GM03348 (cell line): ENCODE measurements around the gene PLXNB1.
"Not testable (repeated sequence)": the region's sequence is repeated elsewhere in the genome, so short reads cannot be mapped to it uniquely, and the experiment has no call there.

Experiments
- DNase-seq: peaks from one replicate; pipeline ENCODE4 v3.0.0; 2012; ENCODE audit warnings: low spot score

Gene PLXNB1

DNA sequence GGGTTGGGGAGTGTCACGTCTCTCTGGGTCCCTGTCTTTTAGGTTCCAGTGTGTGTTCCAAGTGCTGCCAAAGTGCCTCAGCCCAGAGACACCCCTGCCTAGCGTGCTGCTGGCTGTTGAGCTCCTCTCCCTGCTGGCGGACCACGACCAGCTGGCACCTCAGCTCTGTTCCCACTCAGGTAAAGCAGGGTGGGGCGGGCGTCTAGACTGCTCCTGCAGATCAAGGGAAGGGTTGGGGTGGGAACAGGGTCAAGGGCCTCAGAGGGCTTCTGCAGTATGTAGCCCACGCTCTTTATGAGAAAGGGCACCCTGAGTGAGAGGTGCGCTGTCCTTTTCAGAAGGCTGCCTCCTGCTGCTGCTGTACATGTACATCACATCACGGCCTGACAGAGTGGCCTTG is 33.8 kb upstream of the PLXNB1 start:
- DNase-seq, result no peak

DNA sequence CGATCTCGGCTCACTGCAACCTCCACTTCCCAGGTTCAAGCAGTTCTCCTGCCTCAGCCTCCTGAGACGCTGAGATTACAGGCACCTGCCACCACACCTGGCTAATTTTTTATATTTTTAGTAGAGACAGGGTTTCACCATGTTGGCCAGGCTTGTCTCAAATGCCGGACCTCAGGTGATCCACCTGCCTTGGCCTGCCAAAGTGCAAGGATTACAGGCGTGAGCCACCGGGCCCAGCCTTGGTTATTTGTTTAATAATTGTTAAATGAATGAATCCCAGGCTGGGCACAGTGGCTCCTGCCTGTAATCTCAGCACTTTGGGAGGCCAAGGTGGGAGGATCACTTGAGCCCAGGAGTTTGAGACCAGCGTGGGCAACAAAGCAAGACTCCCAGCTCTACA is 31.9 kb upstream of the PLXNB1 start:
- not testable (repeated sequence) for DNase-seq

DNA sequence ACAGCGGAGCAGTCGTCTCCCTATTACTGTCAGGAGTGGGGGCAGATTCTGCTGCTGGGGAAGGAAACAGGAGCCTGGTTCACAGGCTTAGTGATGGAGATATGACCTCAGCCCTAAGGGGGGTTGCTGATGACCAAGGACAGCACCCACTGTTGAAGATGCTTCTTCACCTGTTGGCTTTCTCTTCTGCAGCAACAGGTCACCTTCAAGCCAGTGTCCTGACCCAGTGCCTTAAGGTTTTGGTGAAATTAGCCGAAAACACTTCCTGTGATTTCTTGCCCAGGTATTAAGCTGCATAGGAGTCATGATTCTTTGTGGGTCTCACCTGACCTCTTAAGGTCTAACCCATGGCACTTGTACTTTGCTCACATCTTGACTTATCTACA is 30.6 kb upstream of the PLXNB1 start:
- no peak for DNase-seq

DNA sequence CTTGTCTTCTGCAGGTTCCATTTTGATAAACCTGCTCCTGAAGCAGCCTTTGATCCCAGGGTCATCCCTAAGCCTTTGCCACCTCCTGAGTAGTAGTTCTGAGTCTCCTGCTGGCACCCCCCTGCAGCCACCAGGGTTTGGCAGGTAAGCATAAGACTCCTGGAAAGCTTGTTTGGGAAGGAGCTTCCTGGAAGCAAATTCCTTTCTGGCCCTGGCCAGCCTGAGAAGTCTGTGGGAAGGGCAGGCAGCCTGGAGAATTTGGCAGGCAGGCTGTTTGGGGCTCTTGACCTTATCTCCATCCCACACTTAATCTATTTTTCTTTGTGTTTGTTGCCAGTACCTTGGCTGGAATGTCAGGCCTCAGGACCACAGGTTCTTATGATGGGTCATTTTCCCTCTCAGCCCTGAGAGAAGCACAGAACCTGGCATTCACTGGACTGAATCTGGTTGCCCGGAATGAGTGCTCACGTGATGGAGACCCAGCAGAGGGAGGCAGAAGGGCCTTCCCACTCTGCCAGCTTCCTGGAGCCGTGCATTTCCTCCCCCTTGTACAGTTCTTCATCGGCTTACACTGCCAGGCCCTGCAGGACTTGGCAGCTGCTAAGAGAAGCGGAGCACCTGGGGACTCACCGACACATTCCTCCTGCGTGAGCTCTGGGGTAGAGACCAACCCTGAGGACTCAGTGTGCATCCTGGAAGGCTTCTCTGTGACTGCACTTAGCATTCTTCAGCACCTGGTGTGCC is 30.1 kb upstream of the PLXNB1 start:
- DNase-seq, result no peak

DNA sequence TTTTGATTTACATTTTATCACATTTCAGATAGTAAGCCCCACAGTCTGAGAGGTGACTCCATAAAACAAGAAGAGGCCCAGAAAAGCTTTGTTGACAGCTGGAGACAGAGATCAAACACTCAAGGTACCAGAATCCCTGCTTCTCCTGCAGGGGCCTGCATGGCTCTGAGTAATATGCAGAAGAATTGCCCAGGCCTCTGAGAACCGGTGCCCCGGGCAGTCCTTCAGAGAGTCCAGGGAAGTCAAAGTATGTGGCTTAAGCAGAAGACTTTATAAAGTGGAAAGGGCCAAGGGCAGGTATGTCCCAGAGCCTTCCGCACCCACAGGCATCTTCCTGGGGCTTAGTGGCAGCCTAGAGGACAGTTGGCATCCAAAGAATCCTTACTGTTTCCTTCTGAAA is 29.4 kb upstream of the PLXNB1 start:
- DNase-seq, result no peak

DNA sequence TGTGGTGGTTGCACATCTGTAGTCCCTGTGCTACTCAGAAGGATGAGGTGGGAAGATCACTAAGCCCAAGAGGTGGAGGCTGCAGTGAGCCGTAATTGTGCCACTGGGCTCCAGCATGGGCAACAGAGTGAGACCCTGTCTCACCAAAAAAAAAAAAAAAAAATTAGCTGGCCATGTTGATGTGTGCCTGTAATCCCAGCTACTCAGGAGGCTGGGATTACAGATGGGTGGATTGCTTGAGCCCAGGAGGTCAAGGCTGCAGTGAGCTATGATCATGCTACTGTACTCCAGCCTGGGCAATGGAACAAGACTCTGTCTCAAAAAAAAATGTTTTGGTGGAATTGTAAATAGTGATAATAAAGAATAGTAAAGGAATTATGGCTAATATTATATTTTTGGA is 26.6 kb upstream of the PLXNB1 start:
- no peak for DNase-seq

DNA sequence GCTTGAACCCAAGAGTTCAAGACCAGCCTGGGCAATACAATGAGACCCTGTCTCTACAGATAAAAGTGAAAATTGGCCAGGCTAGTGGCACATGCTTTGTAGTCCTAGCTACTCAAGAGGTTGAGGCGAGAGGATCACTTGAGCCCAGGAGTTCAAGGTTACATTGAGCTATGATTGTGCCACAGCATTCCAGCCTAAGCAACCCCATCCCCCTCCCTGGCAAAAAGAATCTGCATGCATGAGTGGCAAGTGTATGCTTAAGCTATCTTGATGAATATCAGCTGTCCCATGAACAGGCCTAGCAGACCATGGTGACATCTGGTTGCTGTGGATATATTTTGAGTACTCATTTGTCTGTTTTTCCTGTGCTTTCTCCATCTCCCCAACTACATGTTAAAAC is 21.4 kb upstream of the PLXNB1 start:
- no peak for DNase-seq

DNA sequence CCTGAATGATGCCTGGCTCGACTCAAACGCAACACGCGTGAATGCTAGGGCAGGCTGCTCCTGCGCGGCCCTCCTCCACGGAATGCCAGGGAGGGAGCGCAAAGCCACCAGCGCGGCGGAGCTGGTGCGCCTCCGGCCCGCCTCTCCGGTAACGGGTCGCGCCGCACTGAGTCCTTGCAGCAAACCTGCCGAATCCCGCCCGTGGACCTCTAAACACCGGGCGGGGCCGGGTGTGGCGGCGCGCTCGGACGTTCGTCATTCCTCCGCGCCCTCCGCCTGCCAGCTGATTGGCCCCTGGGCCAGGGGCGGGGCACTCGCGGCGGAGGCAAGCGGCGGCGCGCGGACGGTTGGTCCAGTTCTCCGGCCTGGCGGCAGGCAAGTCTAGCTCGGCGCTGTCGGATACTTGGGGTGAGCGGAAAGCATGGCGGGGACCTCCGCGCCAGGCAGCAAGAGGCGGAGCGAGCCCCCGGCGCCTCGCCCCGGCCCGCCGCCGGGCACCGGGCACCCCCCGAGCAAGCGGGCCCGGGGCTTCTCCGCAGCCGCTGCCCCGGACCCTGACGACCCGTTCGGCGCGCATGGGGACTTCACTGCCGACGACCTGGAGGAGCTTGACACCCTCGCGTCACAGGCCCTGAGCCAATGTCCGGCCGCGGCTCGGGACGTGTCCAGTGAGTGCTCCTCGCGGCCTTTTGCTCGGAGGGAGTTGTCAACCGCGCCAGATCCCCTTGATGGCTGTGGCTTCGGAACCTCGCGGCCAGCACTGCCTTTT is 16.7 kb upstream of the PLXNB1 start, which contains the start of gene ATRIP:
ATRIP (plus strand) TSS at position 313 of the 769 bp plus-strand sequence; CDS start at position 422, 109 bp downstream.
- peak; percentile 97 for DNase-seq

DNA sequence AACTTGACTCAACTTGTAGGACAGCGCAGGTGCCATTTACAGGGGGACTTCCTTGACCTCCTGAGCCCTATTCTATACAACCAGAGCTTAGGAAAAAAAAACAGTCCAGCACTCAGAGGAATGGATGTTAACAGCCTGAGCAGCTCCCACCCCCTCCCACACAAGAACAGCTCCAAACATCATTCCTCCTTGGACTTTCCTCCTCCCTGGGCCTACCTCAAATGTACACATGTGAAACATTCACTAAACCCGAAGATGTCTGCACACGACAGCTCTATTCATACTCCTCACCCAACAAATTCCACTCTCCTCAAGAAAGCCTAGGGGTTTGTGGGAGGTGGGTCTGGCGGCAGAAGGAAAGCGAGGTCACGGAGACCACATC is 16.1 kb upstream of the PLXNB1 start:
- DNase-seq, result no peak

DNA sequence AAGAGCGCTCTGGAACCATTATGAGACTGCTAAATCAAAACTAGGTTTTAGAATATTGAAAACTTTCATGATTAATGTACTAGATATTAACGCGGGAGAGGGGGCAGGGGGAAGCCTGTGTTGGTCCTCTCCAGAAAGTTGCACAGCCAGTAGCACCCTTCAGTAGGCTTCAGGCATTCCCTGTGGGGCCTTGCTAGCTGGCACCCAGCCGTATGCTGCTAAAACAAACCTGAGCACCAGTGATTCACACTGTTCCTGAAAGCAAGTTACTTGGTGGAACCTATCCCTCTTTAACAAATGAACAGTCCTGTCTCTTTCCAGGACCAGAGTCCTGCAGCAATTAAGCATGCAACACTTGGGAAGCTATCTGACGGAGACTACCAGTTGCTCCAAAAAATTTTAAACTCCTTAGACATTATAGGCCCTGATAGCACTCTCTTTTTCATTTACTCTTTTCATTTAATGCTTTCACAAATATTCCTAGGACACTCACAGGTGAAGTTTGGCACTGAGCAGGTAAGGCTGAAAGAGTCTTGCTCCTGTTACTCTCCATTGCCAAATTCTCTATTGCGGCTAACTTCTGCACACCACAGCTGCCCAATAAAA is 15.5 kb upstream of the PLXNB1 start:
- DNase-seq, result no peak

DNA sequence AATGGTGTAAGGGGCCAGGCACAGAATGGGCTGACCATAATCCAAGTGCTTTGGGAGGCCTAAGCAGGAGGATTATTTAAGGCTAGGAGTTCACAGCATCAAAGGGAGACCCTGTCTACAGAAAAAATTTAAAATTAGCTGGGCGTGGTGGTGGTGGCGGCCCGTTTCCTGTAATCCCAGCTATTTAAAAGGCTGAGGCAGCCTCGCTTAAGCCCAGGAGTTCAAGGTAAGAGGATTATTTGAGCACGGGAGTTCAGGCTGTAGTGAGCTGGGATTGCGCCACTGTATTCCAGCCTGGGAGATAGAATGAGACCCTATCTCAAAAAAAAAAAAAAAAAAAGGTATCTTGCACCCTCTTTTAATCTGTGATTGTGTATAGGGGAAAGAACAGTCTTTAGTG is 12.1 kb upstream of the PLXNB1 start:
- DNase-seq, result no peak

DNA sequence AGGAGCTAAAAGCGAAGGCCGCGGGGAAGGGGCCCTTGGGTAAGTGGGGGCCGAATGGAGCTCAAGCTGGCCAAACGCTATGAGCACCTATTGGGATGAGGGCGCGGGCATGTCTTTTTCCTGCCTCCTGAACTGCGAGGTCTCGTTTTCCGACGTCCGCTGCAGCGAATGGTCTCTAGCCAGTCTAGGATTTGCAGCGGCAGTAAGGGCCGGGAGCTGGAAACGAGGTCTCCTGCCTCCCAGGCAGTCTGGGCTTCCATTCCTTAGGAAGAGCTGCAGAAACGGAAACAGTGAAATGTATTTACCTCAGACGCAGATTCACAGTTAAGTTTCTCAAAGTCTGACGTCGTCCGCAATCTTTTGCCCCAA is 10.7 kb upstream of the PLXNB1 start:
- DNase-seq, result peak; percentile 24

DNA sequence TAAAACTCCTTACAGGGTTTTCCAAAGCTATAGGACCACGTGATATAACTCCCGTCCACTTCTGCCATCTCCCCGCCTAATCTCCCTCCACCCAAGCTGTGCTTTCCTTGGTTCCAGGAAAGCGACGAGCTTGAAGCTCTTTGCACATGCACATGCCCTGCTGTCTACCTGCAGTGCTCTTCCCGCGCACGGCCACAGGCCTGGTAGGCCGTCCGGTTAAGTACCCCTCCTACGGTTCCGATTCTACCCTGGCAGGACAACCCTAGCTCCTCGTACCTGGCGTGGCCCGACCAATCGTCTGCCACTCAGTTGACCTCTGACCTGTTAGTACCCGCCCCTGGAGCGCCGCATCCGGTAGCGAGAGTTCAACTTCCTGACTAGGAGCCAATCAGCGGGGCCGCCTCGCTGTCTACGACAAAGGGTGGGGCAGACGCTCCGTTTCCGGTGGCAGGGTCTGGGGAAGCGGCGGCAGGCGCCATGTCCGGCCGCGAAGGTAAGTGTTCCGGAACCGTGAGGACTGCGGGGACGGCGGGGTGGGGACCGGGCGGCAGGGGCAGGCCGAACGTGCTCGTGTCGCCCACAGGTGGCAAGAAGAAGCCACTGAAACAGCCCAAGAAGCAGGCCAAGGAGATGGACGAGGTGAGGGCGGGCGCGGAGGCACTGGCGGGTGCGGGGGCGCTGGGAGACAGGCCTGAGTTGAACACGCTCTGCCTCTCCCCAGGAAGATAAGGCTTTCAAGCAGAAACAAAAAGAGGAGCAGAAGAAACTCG is 10.1 kb upstream of the PLXNB1 start, which contains the start of the genes CCDC51 and TMA7:
CCDC51 (minus strand) TSS at position 300 of the 770 bp plus-strand sequence. CDS start 4,991 bp downstream, outside the sequence.
TMA7 (plus strand) TSS at position 438 of the 770 bp plus-strand sequence; CDS start at position 478, 40 bp downstream.
- DNase-seq, result peak; percentile 98

DNA sequence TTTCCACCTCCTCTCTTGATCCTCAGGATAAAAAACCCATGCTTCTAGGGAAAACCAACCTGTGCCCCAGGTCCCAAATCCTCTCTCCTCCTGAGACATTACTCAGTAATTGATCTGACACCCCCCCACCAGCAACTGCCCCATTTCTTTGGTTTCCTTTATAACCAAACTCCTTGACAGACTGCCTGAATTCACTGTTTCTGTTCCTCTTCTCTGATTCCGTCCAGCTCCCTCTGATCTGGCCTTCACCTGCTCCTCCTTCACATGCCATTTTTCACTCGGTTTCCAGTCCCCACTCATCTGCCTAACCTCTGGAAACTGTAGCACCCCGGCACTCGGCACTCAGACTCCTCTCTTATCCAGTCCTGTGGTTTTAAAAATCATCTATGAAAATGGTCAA is 7.9 kb upstream of the PLXNB1 start:
- DNase-seq, result no peak

DNA sequence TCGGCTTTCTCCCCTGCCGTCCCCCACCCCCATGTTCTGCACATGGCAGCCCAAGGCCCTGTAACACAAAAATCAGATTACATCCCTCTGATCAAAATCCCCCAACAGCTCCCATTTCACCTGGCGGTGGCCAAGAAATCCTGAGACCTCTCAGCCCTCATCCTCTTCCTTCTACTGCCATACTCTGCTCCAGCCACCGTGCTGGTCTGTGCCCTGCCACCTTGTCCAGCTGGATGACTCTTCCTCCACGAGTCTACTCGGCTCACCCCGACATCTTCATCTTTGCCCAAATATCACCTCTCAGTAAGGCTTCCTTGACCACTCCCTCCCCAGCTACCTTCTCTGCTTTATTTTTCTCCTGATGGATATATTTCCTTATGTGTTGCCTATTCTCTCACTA is 7.0 kb upstream of the PLXNB1 start:
- DNase-seq, result no peak

DNA sequence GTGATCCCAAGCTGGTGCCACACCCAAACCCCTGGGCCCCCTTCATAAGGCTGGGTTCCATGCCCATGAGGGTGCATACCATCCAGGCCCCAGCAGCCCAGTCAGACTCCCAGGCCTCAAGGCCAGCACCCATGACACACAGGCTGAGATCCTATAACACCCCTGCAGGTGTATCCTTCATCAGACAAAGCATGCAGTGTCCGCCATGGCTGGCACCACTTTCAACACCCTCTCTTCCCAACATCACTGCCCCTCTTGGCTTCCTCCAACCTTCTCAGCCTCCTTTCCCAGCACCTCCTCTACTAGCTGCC is 6.5 kb upstream of the PLXNB1 start:
- no peak for DNase-seq

DNA sequence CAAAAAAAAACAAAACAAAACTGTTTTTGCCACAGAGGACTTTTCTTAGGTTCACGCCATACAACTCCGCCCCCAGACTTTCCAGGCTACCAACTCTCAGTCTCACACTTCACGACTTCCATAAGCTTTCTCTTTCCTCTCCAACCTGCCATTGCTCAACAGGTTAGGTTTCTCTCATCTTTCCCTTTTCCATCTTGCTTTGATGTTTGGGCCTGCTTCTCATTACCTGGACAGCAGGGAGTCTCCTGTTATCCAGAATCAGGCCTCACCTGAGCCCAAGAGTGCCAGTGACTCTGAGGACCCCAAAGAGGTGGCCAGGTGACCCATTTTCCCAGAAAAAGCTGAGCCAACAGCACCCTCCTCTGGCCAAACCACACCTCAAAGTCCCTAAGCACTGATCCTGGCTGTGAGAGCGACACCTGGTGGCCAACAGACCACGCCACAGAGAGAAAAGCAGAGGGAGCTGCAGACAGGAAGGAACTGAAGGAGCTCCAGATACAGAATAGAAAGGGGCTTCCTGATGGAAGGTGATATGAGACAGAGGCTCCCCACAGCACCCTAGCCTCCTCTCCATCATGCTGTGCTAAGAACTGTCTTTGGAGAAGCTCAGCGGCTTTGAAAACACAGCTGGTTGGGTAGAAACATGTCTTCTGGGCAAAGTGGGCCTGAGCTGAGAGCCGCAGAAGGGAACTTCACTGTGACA is 6.0 kb upstream of the PLXNB1 start:
- peak; percentile 87 for DNase-seq

DNA sequence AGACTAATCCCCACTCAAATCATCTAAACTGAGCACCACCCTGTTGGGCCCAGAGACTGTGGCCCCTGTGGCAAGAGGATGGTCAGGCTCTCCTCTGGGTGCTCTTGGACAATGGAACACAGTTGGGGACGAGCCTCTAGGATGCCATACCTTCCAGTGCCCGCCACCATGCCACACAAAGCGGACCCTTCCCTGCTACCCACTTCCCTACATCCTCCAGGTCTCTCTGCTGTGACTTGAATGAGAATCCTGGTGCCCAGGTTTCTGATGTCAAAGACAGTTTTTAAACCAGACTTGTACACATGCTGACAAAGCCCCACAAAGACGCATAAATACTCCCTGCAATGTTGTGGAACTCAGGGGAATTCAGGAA is 5.3 kb upstream of the PLXNB1 start:
- DNase-seq, result no peak

DNA sequence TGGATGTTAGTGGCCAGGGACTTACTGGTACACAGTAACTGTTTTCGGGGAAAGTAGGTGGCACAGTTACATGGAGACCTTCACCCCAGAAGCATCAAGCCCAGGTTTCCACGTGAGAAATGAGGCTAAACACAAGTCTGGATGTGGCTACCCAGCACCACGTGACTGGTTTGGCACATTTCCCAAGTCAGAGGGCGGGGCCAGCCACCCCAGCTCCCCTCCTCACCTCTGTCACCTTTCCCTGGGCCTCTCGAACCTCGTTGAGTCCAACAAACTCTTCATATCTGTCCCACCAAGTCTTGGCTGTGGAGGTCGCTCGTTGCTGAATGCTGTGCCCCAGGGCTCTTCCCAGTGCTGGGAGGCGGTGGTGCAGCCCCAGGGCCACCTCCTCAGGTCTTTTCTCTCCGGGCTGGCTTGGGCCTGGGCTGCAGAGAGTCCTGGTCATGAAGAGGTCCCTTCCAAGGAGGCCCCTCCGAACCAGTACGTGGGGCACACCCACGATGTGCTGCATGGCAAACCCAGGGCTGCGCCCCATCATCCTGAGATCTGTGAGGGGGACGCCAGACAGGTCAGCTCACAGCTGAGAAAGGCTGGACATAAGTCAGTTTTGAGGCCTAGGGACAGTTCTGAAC is 4.8 kb upstream of the PLXNB1 start:
- no peak for DNase-seq

DNA sequence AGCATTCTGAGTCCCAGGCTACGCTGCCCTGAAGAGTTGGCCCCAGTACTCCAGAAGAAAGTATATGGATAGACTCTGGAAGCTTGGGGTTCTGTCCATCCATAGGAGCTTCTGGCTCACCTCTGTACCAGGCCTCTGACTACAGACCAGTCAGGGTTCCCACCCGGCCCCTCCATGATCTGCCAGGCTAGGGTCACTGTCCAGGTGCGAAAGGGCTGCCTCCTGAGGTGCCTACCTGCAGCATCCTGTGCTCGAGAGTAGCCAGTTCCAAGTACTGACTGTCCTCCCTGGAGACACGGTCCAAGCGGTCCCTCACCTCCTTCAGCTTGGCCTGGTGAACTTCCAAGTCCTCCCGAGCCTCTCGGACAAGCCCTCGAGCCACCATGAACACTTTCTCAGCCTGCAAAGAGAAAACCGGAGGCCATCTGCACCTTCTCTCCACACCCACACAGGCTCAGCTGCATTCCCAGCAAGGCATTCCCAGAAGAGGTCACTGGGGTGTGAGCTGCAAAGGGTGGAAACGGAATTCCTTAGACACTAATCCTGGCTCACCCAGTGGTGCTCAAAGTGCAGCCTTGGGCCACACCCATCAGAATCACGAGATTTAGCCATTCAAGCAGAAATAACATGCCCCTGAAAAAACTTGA is 3.7 kb upstream of the PLXNB1 start:
- DNase-seq, result peak; percentile 86
